ENCODE measurements around the gene AAGAB.
A peak's percentile ranks its signal among the peaks of the same experiment; 100 is the strongest.

Gene AAGAB

DNA sequence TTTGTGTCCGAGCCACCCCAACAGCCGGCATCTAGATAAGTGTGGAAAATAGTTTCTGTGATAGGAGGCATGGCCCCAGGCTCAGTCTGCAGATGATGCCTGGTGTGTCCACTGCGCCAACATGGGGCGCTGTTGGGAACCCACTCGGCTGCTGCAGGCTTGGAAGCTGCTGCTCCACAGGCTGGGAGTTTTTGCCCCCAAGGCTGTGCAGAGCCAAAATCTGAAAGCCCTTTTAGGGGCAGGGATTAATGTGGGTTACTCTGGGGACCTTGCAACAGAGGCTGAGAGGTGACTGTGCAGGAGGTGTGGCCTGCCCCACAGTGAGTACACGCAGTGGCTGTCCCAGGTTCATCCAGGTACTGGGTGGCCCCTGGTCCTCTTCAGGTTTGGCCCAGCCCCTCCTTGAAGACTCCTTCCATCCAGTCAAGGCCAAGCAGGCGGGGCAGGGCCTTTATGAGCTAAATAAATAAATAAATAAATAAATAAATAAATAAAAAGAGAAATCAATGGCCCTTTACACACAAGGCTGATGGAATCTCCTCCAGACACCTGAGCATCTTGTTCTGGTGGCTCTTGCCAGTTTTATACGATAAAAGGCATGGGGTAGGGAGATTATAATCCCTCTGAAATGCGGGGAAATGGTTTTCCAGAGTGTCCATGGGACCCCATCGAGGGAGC, 73.8 kb downstream of the AAGAB start (continued):
- TF ChIP-seq ZNF266 (tag by site-specific recombination; IDR thresholded peaks at IDR 0.05; ENCODE audit: low read depth) (0 out of 2 replicates have a peak, but pooled peaks have one; percentile 59), ZNF560 (tag by site-specific recombination; IDR thresholded peaks at IDR 0.05; ENCODE audit: borderline replicate concordance) (peak; percentile 79; the same call in 1 of the 2 replicates), ZNF292 (tag by site-specific recombination; IDR thresholded peaks at IDR 0.05; ENCODE audit: borderline replicate concordance, low read depth) (0 out of 2 replicates have a peak, but pooled peaks have one; percentile 39), MYNN (tag by site-specific recombination; IDR thresholded peaks at IDR 0.05; ENCODE audit: borderline replicate concordance) (no peak), ZNF555 (tag by site-specific recombination; conservative IDR thresholded peaks at IDR 0.05) (no peak; the same call in 1 of the 2 replicates), ZSCAN23 (tag by site-specific recombination; IDR thresholded peaks at IDR 0.05) (no peak), ZNF623 (tag by site-specific recombination; IDR thresholded peaks at IDR 0.05) (peak; percentile 70)
- TF ChIP-seq, protein P1, sequence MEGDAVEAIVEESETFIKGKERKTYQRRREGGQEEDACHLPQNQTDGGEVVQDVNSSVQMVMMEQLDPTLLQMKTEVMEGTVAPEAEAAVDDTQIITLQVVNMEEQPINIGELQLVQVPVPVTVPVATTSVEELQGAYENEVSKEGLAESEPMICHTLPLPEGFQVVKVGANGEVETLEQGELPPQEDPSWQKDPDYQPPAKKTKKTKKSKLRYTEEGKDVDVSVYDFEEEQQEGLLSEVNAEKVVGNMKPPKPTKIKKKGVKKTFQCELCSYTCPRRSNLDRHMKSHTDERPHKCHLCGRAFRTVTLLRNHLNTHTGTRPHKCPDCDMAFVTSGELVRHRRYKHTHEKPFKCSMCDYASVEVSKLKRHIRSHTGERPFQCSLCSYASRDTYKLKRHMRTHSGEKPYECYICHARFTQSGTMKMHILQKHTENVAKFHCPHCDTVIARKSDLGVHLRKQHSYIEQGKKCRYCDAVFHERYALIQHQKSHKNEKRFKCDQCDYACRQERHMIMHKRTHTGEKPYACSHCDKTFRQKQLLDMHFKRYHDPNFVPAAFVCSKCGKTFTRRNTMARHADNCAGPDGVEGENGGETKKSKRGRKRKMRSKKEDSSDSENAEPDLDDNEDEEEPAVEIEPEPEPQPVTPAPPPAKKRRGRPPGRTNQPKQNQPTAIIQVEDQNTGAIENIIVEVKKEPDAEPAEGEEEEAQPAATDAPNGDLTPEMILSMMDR (tag by site-specific recombination; IDR thresholded peaks at IDR 0.05) = no peak

DNA sequence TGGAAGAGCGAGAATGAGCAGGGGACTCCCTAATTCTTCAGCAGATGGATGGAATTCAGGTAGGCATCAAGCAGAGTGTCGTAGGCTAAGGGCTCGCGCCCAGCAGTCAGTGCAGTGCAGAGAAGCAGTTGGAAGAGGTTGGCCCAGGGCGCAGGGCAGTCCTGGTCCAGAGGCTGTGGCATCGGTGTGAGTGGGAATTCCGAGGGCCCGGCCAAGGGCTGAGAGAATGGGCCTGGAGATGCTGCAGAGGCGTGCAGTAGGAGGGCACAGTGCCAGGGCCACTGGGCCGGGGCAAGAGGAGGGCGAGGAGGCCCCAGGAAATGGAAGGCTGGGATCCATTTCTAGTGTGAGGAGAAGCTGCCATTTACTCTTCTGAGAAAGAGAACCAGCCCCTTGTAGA, 74.4 kb downstream of the AAGAB start:
- CTCF ChIA-PET = interaction anchor here (3.8 kb wide), 1 partner anchor 234 kb away, joined by 15 read pairs; no protein-coding TSS in a partner anchor
- POLR2A ChIA-PET = no interaction called here
- H3K36me3 ChIP-seq (ENCODE audit: control insufficient read depth in 2 of 2, insufficient read depth in 1 of 2, low read length in 2 of 2) = peaks cover 0 to 47% of the 10 kb centered on the region in 2 experiments; a peak in 2 of 3 replicates
- H3K4me1 ChIP-seq (ENCODE audit: control insufficient read depth, insufficient read depth, low read length) = 0 out of 2 replicates have a peak, but pooled peaks cover 2% of the 10 kb centered on the region
- TF ChIP-seq, protein P2, sequence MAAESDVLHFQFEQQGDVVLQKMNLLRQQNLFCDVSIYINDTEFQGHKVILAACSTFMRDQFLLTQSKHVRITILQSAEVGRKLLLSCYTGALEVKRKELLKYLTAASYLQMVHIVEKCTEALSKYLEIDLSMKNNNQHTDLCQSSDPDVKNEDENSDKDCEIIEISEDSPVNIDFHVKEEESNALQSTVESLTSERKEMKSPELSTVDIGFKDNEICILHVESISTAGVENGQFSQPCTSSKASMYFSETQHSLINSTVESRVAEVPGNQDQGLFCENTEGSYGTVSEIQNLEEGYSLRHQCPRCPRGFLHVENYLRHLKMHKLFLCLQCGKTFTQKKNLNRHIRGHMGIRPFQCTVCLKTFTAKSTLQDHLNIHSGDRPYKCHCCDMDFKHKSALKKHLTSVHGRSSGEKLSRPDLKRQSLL (tag by site-specific recombination; IDR thresholded peaks at IDR 0.05) = no peak
- TF ChIP-seq ZNF514 (tag by site-specific recombination; IDR thresholded peaks at IDR 0.05) (no peak), ZNF549 (tag by site-specific recombination; IDR thresholded peaks at IDR 0.05) (no peak), ZNF660 (tag by site-specific recombination; IDR thresholded peaks at IDR 0.05) (no peak), ZNF768 (tag by site-specific recombination; IDR thresholded peaks at IDR 0.05) (no peak), SP3 (tag by site-specific recombination; IDR thresholded peaks at IDR 0.05) (no peak), ZNF121 (tag by site-specific recombination; IDR thresholded peaks at IDR 0.05) (no peak), ZBTB1 (tag by site-specific recombination; IDR thresholded peaks at IDR 0.05) (no peak), ZNF274 (IDR thresholded peaks at IDR 0.05; ENCODE audit: low read length) (no peak), ZNF274 (tag by site-specific recombination; IDR thresholded peaks at IDR 0.05; ENCODE audit: borderline replicate concordance) (no peak), ZBTB8A (tag by site-specific recombination; IDR thresholded peaks at IDR 0.05) (no peak), ZNF777 (tag by site-specific recombination; IDR thresholded peaks at IDR 0.05; ENCODE audit: borderline replicate concordance) (no peak), ZNF629 (tag by site-specific recombination; IDR thresholded peaks at IDR 0.05) (no peak), ZFHX2 (tag by site-specific recombination; conservative IDR thresholded peaks at IDR 0.05) (no peak), ZNF571 (tag by site-specific recombination; IDR thresholded peaks at IDR 0.05) (no peak), GFI1B (tag by site-specific recombination; IDR thresholded peaks at IDR 0.05) (no peak), ZNF548 (tag by site-specific recombination; IDR thresholded peaks at IDR 0.05) (no peak), ZNF2 (tag by site-specific recombination; IDR thresholded peaks at IDR 0.05) (no peak)
- TF ChIP-seq, protein P3, sequence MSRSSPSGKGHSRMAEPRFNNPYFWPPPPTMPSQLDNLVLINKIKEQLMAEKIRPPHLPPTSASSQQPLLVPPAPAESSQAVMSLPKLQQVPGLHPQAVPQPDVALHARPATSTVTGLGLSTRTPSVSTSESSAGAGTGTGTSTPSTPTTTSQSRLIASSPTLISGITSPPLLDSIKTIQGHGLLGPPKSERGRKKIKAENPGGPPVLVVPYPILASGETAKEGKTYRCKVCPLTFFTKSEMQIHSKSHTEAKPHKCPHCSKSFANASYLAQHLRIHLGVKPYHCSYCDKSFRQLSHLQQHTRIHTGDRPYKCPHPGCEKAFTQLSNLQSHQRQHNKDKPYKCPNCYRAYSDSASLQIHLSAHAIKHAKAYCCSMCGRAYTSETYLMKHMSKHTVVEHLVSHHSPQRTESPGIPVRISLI (tag by site-specific recombination; IDR thresholded peaks at IDR 0.05) = no peak
- TF ChIP-seq, protein P4, sequence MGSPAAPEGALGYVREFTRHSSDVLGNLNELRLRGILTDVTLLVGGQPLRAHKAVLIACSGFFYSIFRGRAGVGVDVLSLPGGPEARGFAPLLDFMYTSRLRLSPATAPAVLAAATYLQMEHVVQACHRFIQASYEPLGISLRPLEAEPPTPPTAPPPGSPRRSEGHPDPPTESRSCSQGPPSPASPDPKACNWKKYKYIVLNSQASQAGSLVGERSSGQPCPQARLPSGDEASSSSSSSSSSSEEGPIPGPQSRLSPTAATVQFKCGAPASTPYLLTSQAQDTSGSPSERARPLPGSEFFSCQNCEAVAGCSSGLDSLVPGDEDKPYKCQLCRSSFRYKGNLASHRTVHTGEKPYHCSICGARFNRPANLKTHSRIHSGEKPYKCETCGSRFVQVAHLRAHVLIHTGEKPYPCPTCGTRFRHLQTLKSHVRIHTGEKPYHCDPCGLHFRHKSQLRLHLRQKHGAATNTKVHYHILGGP (tag by site-specific recombination; IDR thresholded peaks at IDR 0.05) = no peak
- no peak overlapping the region for H3K27ac ChIP-seq (ENCODE audit: extremely low read depth, low read depth, low read length)
- no peaks in the 10 kb centered on the region for H3K9me3 ChIP-seq (ENCODE audit: control insufficient read depth, insufficient read depth, low read depth, low read length)
- H3K4me3 ChIP-seq (ENCODE audit: low read depth, low read length) = no peak overlapping the region
